Lower leg skin (tissue), 4 donors: ENCODE results near the gene RASL12. TPM values are rescaled to one million over a fixed set of nuclear protein-coding genes. Genes with fewer than 3 reads are reported as not detected.

Experiments
- DNase-seq, 2 donors: peaks; one replicate each; pipeline ENCODE4 v3.0.0-alpha.2; 2019; ENCODE audit warnings: low spot score in 2 of 2
- H3K4me3 ChIP-seq: fragments of 200-600 bp; sonication (generic); 2 replicates; pipeline ENCODE4 v1.5.1; 2017; ENCODE audit warnings: mild to moderate bottlenecking, low read depth; ENCODE audit not compliant: poor library complexity, severe bottlenecking
- CTCF ChIP-seq, 3 donors: fragments of 450-650 bp; IDR thresholded peaks; one replicate each; pipeline ENCODE4 v1.5.1; 2016; ENCODE audit warnings: antibody characterized with exemption in 3 of 3, mild to moderate bottlenecking in 3 of 3, moderate library complexity in 2 of 3
- POLR2A ChIP-seq, 2 donors: fragments of 450-650 bp; IDR thresholded peaks; one replicate each; pipeline ENCODE4 v1.6.1; 2016 to 2017; ENCODE audit warnings: antibody characterized with exemption in 2 of 2, mild to moderate bottlenecking in 1 of 2, moderate library complexity in 1 of 2
- WGBS, 2 donors: methylation state at CpG; one replicate each; pipeline ENCODE4 v1.1.5; 2018; 5-methylcytosine and 5-hydroxymethylcytosine counted together
- intact Hi-C: fragments of 100-400 bp; cut with DNase I; formaldehyde crosslinking; loops from one replicate; pipeline ENCODE4 v1.15.0; 2023; ENCODE audit warnings: low total_unique reads
- total RNA-seq, 4 donors: library from RNA; depleted of rRNA; stranded (reverse); fragments of >200 nt; gene quantifications; one replicate each; pipeline ENCODE4 v1.1.0, GENCODE V29; 2016

RASL12 gene
- total RNA-seq, 4 donors from 2014 or later, result 1.7 to 18.9 (median 7.7) TPM

DNA sequence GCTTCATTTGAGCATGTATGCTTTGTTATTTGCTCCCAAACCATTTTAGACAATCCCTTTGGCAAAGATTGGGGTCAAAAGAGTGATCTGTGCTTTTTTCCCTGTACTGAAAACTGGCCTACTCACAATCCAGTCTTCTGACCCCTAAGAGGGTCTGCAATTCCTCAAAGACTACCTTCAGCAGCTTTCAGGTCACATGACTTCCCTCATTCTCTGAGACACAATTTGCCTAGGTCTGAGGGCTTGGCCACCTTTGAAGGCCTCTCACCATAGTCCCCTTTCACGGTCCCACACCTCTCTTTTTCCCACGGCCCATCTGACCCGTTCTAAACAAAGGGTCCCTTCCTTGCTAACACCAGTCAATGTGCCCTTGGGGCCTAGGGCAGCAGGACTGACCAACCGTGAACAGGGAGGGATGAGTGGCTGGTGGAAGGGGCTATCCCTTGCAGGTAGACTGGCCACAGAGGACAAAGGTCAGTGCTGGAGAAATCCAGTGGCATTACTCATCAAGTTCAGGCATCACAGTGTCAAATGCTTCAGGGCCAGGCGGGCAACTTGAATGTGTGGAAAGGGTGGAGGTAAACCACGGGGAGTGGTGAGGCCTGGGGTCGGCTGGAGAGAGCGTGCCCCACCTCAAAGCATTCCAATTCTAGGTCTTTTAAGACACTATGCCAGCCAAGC, 10.8 kb downstream of the RASL12 start:
- WGBS, 2 donors, result 69 to 77% methylated on average over 8 of the region's 8 CpGs
- no peak overlapping the region for H3K4me3 ChIP-seq
- intact Hi-C loops, result no loop called here
- no peak for TF ChIP-seq CTCF (IDR thresholded peaks at IDR 0.05)
- TF ChIP-seq POLR2A (IDR thresholded peaks at IDR 0.05), result no peak
- peak in 1 of 2 donors; percentile 65 for DNase-seq

DNA sequence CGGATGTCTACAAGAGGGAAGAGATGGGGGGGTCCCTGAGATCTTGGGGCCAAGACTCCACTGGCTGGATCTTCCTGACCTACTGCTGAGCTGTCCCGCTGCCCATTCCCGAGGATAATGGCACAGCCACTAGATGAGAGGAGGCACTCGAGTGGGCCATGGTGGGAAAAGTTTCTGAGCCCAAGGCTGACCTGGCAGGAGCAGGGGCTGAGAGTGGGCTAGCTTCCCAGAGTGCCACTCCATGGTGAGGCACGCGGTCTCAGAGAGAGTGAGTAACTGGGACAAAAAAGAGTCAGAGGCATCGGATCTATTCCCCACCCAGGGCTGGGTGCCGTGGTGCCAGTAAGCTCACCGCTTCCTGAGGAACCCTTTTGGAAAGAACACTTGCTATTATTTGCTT, 11.7 kb downstream of the RASL12 start:
- no peak for TF ChIP-seq POLR2A (IDR thresholded peaks at IDR 0.05)
- no peak for TF ChIP-seq CTCF (IDR thresholded peaks at IDR 0.05)
- intact Hi-C loops, result no loop called here
- H3K4me3 ChIP-seq, result no peak overlapping the region
- DNase-seq, result peak in 1 of 2 donors; percentile 81
- WGBS, 2 donors, result 83 to 87% methylated on average over 9 of the region's 9 CpGs

- intact Hi-C loops, result no loop called here
- WGBS, 2 donors, result 39 to 52% methylated on average over 5 to 6 of the region's 6 CpGs
- peak in 1 of 2 donors; percentile 83 for DNase-seq
- H3K4me3 ChIP-seq, result no peak overlapping the region
- no peak for TF ChIP-seq CTCF (IDR thresholded peaks at IDR 0.05)
- TF ChIP-seq POLR2A (IDR thresholded peaks at IDR 0.05), result no peak
Measured at GRCh38 chr15:65055201-65055870, 12.5 kb downstream of the RASL12 start.

GRCh38 chr15:65054333-65055200, 13.2 kb downstream of the RASL12 start:
- WGBS, 2 donors, result 69 to 88% methylated on average over 21 to 24 of the region's 26 CpGs
- DNase-seq, result peak; percentile 62 to 92
- H3K4me3 ChIP-seq, result no peak overlapping the region
- intact Hi-C loops, result loop anchor here (5.0 kb wide), 1 partner anchor 48 kb away; no protein-coding TSS in a partner anchor
- TF ChIP-seq POLR2A (IDR thresholded peaks at IDR 0.05), result no peak
- TF ChIP-seq CTCF (IDR thresholded peaks at IDR 0.05), result peak in 1 of 3 donors; percentile 51

GRCh38 chr15:65052956-65053355, 14.8 kb downstream of the RASL12 start:
- DNase-seq, result peak in 1 of 2 donors; percentile 21
- TF ChIP-seq POLR2A (IDR thresholded peaks at IDR 0.05), result no peak
- no peak for TF ChIP-seq CTCF (IDR thresholded peaks at IDR 0.05)
- 85% methylated on average over 2 of the region's 2 CpGs for WGBS, 2 donors
- H3K4me3 ChIP-seq, result no peak overlapping the region
- intact Hi-C loops, result loop anchor here (5.0 kb wide), 1 partner anchor 49 kb away; no protein-coding TSS in a partner anchor
